AG04450 (cell line): ENCODE measurements around the gene SENP8. TPM values are rescaled to one million over a fixed set of nuclear protein-coding genes. Genes with fewer than 3 reads are reported as not detected.

ENCODE experiments used
- CTCF ChIA-PET: fragments of 300-600, 350-600 bp; formaldehyde crosslinking; extraction: SDS; loops from one replicate; lab custom pipeline; 2022; ENCODE audit warnings: antibody characterized with exemption, inconsistent platforms; lab: Charles Lee
- POLR2A ChIA-PET: fragments of 350-600 bp; formaldehyde crosslinking; extraction: SDS; loops from one replicate; lab custom pipeline; 2021; ENCODE audit warnings: antibody characterized with exemption, inconsistent platforms; lab: Yijun Ruan, JAX
- DNase-seq: peaks from one replicate; pipeline ENCODE4 v3.0.0-alpha.2; 2011; ENCODE audit warnings: low read depth, low spot score
- H3K27ac ChIP-seq: one replicate; pipeline ENCODE4 v1.5.1; 2012; ENCODE audit warnings: low read depth, low read length, control low read depth
- H3K27me3 ChIP-seq: one replicate; pipeline ENCODE4 v1.6.0; 2012; ENCODE audit warnings: low read length; ENCODE audit not compliant: control insufficient read depth, insufficient read depth
- H3K4me3 ChIP-seq: 2 replicates; pipeline ENCODE4 v1.5.1; 2011; ENCODE audit warnings: mild to moderate bottlenecking, low read depth, low read length, control low read depth
- H3K9me3 ChIP-seq: 2 replicates; pipeline ENCODE4 v1.5.1; 2012; ENCODE audit warnings: low read length; ENCODE audit not compliant: control insufficient read depth, insufficient read depth
- CTCF ChIP-seq: IDR thresholded peaks from 2 replicates; pipeline ENCODE4 v1.5.1; 2011; ENCODE audit warnings: low read depth, low read length, control low read depth, inconsistent platforms
- polyA plus RNA-seq: library from polyadenylated mRNA; depleted of rRNA; stranded (reverse); fragments of >200 nt; gene quantifications from 2 replicates; pipeline ENCODE4 v1.2.3, GENCODE V29; 2011

The SENP8 gene
- polyA plus RNA-seq, 1 experiment = 5.3 TPM

- no peak for TF ChIP-seq CTCF
- DNase-seq = no peak
- CTCF ChIA-PET = no interaction called here
- H3K9me3 ChIP-seq = no peaks in the 10 kb centered on the region; the same call in 1 of the 2 replicates
- H3K27me3 ChIP-seq = peaks cover 42% of the 10 kb centered on the region
- H3K27ac ChIP-seq = no peak overlapping the region
- no peak overlapping the region for H3K4me3 ChIP-seq
- POLR2A ChIA-PET = no interaction called here
Observed at GRCh38 chr15:72166716-72167417, 48.7 kb downstream of the SENP8 start.

GRCh38 chr15:72167445-72167844 is 49.2 kb downstream of the SENP8 start:
- ChIA-PET CTCF (no interaction called here), POLR2A (no interaction called here)
- peaks cover 42% of the 10 kb centered on the region for H3K27me3 ChIP-seq
- H3K4me3 ChIP-seq = no peak overlapping the region
- DNase-seq = no peak
- H3K27ac ChIP-seq = no peak overlapping the region
- no peaks in the 10 kb centered on the region; the same call in 1 of the 2 replicates for H3K9me3 ChIP-seq
- TF ChIP-seq CTCF = no peak

GRCh38 chr15:72168131-72168807 is 50.1 kb downstream of the SENP8 start:
- H3K27ac ChIP-seq = no peak overlapping the region
- H3K9me3 ChIP-seq = no peaks in the 10 kb centered on the region; the same call in 1 of the 2 replicates
- H3K4me3 ChIP-seq = no peak overlapping the region
- no peak for DNase-seq
- peaks cover 42% of the 10 kb centered on the region for H3K27me3 ChIP-seq
- POLR2A ChIA-PET = no interaction called here
- CTCF ChIA-PET = no interaction called here
- TF ChIP-seq CTCF = no peak

- H3K9me3 ChIP-seq = no peaks in the 10 kb centered on the region; the same call in 1 of the 2 replicates
- ChIA-PET POLR2A (no interaction called here), CTCF (no interaction called here)
- no peak overlapping the region for H3K27ac ChIP-seq
- DNase-seq = no peak
- no peak for TF ChIP-seq CTCF
- H3K27me3 ChIP-seq = peaks cover 39% of the 10 kb centered on the region
- H3K4me3 ChIP-seq = no peak overlapping the region
Observed at GRCh38 chr15:72168808-72169190, 50.6 kb downstream of the SENP8 start.
